ENCODE data around the gene EML5. TPM values are rescaled to one million over a fixed set of nuclear protein-coding genes. Genes with fewer than 3 reads are reported as not detected.
A peak's percentile ranks its signal among the peaks of the same experiment; 100 is the strongest.
"Not testable (repeated sequence)": the region's sequence is repeated elsewhere in the genome, so short reads cannot be mapped to it uniquely, and the experiment has no call there.

Gene EML5
- total RNA-seq, 1 donor, result under 0.01 TPM

DNA sequence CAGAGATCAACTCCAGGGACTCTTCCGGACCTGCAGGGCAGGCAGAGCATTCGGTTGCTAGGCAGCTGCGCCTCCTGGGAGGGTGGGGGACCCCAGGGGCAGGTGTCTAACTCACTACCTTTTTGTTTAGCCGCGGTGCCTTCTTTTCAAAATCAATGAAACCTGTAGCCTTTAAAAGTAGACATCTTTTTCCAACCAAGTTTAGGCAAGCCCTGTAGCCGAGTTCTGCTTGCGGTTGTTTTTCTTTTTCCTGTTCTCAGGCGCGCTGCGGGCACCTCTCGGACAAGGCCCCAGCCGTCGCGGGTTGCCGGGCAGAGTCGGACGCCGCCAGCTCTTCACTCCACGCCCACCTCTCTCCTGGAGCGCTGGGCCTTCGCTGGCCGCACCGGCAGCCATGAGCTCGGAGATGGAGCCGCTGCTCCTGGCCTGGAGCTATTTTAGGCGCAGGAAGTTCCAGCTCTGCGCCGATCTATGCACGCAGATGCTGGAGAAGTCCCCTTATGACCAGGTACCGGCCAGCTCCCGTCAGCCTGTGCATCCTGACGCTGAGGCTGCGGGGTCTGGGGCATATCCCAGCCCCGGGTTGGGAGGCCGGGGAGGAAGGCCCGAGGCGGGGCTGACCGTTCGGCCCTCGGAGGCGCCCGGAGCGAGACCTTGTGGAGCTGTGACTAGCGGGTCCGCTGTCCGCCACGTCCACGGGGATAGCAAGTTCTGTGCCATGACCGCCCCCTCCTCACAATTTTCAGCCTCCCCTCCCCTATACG lies 31.7 kb upstream of the EML5 start, which contains the start of gene TTC8:
Gene TTC8 (plus strand): TSS at position 338 of the 764 bp plus-strand sequence. CDS start 57 bp downstream, at position 395.
- TF ChIP-seq, protein P1, sequence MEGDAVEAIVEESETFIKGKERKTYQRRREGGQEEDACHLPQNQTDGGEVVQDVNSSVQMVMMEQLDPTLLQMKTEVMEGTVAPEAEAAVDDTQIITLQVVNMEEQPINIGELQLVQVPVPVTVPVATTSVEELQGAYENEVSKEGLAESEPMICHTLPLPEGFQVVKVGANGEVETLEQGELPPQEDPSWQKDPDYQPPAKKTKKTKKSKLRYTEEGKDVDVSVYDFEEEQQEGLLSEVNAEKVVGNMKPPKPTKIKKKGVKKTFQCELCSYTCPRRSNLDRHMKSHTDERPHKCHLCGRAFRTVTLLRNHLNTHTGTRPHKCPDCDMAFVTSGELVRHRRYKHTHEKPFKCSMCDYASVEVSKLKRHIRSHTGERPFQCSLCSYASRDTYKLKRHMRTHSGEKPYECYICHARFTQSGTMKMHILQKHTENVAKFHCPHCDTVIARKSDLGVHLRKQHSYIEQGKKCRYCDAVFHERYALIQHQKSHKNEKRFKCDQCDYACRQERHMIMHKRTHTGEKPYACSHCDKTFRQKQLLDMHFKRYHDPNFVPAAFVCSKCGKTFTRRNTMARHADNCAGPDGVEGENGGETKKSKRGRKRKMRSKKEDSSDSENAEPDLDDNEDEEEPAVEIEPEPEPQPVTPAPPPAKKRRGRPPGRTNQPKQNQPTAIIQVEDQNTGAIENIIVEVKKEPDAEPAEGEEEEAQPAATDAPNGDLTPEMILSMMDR (IDR thresholded peaks at IDR 0.05; ENCODE audit: insufficient read depth, low read length), result no peak
- peak within 1 kb of the TSS; percentile 88 for H3K4me3 ChIP-seq (ENCODE audit: low read depth, low read length)
- peak; percentile 90 for DNase-seq (ENCODE audit: low read depth)

DNA sequence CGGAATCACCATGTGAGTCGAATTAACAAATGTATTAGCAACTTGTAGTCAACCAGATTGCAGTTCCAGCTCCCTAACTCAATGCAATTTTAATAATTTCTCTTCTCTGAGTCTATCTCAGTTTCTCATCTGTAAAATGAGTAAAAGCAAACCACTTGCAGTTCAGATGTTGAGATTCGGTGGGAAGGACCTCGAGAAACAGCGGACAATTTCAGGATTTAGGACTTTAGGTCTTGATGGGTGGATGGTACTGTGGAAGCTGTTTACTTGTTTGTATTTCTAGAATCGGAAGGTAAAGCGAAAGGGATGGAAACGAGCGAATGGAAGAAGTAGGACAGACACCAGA lies 31.2 kb upstream of the EML5 start:
- TF ChIP-seq, protein P1 (IDR thresholded peaks at IDR 0.05; ENCODE audit: insufficient read depth, low read length), result no peak

DNA sequence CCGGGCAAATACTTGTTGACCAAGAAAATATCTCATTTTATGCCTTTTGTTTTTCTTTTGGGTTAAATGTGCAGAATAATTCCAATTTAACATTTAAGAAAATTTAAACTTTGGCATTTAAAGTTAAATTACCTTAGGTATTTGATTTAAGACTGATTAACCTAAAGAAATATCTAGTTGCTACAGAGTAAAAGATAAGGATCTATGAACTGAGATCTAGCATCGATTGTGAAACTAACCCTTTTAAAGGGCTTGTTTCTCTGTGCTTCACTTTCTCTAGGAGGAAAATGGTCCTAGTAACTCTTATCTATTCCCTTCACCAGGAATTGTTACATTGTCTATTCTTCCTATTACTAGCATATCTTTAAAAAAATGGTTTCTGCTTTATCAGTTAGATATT lies 29.1 kb upstream of the EML5 start:
- TF ChIP-seq, protein P1 (IDR thresholded peaks at IDR 0.05; ENCODE audit: insufficient read depth, low read length), result no peak
- no peak overlapping the region for H3K4me3 ChIP-seq (ENCODE audit: low read depth, low read length)
- no peak for DNase-seq (ENCODE audit: low read depth)

More for the DNA sequence above, 31.2 kb upstream of the EML5 start:
- H3K4me3 ChIP-seq (ENCODE audit: low read depth, low read length), result peak overlapping the region; percentile 88
- no peak for DNase-seq (ENCODE audit: low read depth)

DNA sequence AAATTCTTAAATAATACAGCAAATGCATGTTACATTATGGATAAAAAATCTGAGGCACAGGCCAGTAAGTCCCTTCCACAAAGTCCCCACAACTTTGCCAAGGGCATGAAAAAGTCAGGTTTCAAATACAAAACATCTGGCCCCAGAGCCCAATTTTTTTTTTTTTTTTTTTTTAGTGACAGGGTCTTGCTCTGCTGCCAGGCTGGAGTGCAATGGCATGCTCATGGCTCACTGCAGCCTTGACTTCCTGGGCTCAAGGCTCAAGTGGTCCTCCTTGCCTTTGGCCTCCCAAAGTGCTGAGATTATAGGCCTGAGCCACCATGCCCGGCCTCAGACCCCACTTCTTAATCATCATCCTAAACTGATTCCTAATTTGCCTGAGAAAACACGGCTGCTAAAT lies 28.6 kb upstream of the EML5 start:
- TF ChIP-seq, protein P1 (IDR thresholded peaks at IDR 0.05; ENCODE audit: insufficient read depth, low read length), result no peak
- DNase-seq (ENCODE audit: low read depth), result no peak
- H3K4me3 ChIP-seq (ENCODE audit: low read depth, low read length), result no peak overlapping the region

- not testable (repeated sequence) for H3K4me3 ChIP-seq (ENCODE audit: low read depth, low read length); DNase-seq (ENCODE audit: low read depth)
Observed at GRCh38 chr14:88819674-88820073, 26.9 kb upstream of the EML5 start.

DNA sequence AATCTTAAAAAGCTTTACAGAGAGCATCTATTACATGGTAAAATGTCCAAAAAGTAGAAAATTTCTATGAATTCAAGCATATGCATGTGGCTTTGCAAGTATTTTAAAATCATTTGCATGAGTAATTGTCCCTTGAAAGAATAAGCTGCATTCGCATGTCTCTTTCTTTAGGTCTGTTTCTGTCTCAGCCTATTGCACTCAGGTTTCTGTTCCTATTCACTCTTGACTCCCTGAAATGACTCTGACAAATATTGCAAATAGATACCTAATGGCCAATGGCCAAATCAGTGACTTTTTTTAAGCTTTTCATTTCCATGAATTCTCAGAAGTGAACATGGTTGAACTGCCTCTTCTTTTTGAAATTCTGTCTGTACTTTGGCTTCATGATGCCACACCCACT lies 25.3 kb upstream of the EML5 start:
- TF ChIP-seq, protein P1 (IDR thresholded peaks at IDR 0.05; ENCODE audit: insufficient read depth, low read length), result no peak
- no peak overlapping the region for H3K4me3 ChIP-seq (ENCODE audit: low read depth, low read length)

GRCh38 chr14:88815980-88816379 lies 23.2 kb upstream of the EML5 start:
- TF ChIP-seq, protein P1 (IDR thresholded peaks at IDR 0.05; ENCODE audit: insufficient read depth, low read length), result no peak
- DNase-seq (ENCODE audit: low read depth), result no peak
- H3K4me3 ChIP-seq (ENCODE audit: low read depth, low read length), result no peak overlapping the region

More for the DNA sequence above, 25.3 kb upstream of the EML5 start:
- DNase-seq (ENCODE audit: low read depth), result no peak

Measured in fibroblast of the aortic adventitia (primary cell).